Neural cell (in vitro differentiated cells): ENCODE results near the gene UQCC3. TPM values are rescaled to one million over a fixed set of nuclear protein-coding genes. Genes with fewer than 3 reads are reported as not detected.

Experiments used
- H2AFZ ChIP-seq: fragments of 200-600, 300-800 bp; sonication (generic), shearing (Covaris generic); 2 replicates; pipeline ENCODE4 v1.6.0; 2014; ENCODE audit warnings: low read depth, mild to moderate bottlenecking, antibody characterized with exemption, low read length, moderate library complexity
- H3F3A ChIP-seq: fragments of 200-600 bp; shearing (Covaris generic); 2 replicates; pipeline ENCODE4 v1.6.1; 2016; ENCODE audit warnings: mild to moderate bottlenecking, moderate library complexity, mixed read lengths, antibody characterized with exemption, low read length; ENCODE audit not compliant: insufficient read depth, poor library complexity, severe bottlenecking
- H3K27ac ChIP-seq: fragments of 200-600, 300-800 bp; sonication (generic), shearing (Covaris generic); 2 replicates; pipeline ENCODE4 v1.5.1; 2014; ENCODE audit warnings: mild to moderate bottlenecking, low read length, moderate library complexity
- H3K27me3 ChIP-seq: fragments of 300-800, 200-600 bp; sonication (generic), shearing (Covaris generic); 2 replicates; pipeline ENCODE4 v1.6.0; 2014; ENCODE audit warnings: mild to moderate bottlenecking, low read depth, low read length, moderate library complexity; ENCODE audit not compliant: insufficient read depth
- H3K36me3 ChIP-seq: fragments of 300-800, 200-600 bp; sonication (generic), shearing (Covaris generic); 2 replicates; pipeline ENCODE4 v1.5.1; 2014; ENCODE audit warnings: mild to moderate bottlenecking, antibody characterized with exemption, low read length, moderate library complexity; ENCODE audit not compliant: insufficient read depth
- H3K4me2 ChIP-seq: fragments of 300-800, 200-600 bp; sonication (generic), shearing (Covaris generic); 2 replicates; pipeline ENCODE4 v1.6.0; 2014; ENCODE audit warnings: mild to moderate bottlenecking, low read length
- H3K4me3 ChIP-seq: fragments of 300-800, 200-600 bp; sonication (generic), shearing (Covaris generic); 2 replicates; pipeline ENCODE4 v1.5.1; 2014; ENCODE audit warnings: mild to moderate bottlenecking, low read length, moderate library complexity
- H3K79me2 ChIP-seq: fragments of 200-600 bp; shearing (Covaris generic); replicated peaks from 2 replicates; pipeline ENCODE4 v1.6.0; 2014; ENCODE audit warnings: mild to moderate bottlenecking, low read length, moderate library complexity; ENCODE audit not compliant: insufficient read depth
- H3K9ac ChIP-seq: fragments of 300-800, 200-600 bp; sonication (generic), shearing (Covaris generic); 2 replicates; pipeline ENCODE4 v1.6.1; 2016; ENCODE audit warnings: mild to moderate bottlenecking, low read length, mixed read lengths
- H3K9me2 ChIP-seq: fragments of 200-600 bp; shearing (Covaris generic); 2 replicates; pipeline ENCODE4 v1.6.1; 2016; ENCODE audit warnings: mild to moderate bottlenecking, low read length, mixed read lengths; ENCODE audit not compliant: insufficient read depth
- H3K9me3 ChIP-seq: fragments of 200-600, 300-800 bp; sonication (generic), shearing (Covaris generic); 2 replicates; pipeline ENCODE4 v1.6.1; 2016; ENCODE audit warnings: mild to moderate bottlenecking, mixed run types, low read length, moderate library complexity, mixed read lengths
- H4K20me1 ChIP-seq: fragments of 200-600 bp; shearing (Covaris generic); 2 replicates; pipeline ENCODE4 v1.6.1; 2016; ENCODE audit warnings: mild to moderate bottlenecking, mixed run types; ENCODE audit not compliant: insufficient read depth
- CTCF ChIP-seq: fragments of 450-650 bp; IDR thresholded peaks from 2 replicates; pipeline ENCODE4 v1.5.1; 2014; ENCODE audit warnings: antibody characterized with exemption, mild to moderate bottlenecking, moderate library complexity; ENCODE audit not compliant: poor library complexity, severe bottlenecking
- EP300 ChIP-seq: fragments of 450-650 bp; conservative IDR thresholded peaks from 2 replicates; pipeline ENCODE4 v1.6.1; 2014; ENCODE audit warnings: antibody characterized with exemption, mild to moderate bottlenecking, moderate library complexity; ENCODE audit not compliant: poor library complexity, severe bottlenecking
- EZH2 ChIP-seq: fragments of 200-600, 300-800 bp; shearing (Covaris generic), sonication (generic); IDR thresholded peaks from 2 replicates; pipeline ENCODE4 v1.6.1; 2014; ENCODE audit warnings: antibody characterized with exemption, low read length, borderline replicate concordance, mild to moderate bottlenecking; ENCODE audit not compliant: insufficient read depth, poor library complexity, severe bottlenecking
- MXI1 ChIP-seq: fragments of 450-650 bp; conservative IDR thresholded peaks from 2 replicates; pipeline ENCODE4 v1.6.1; 2014; ENCODE audit warnings: antibody characterized with exemption, mild to moderate bottlenecking; ENCODE audit not compliant: poor library complexity, severe bottlenecking
- POLR2AphosphoS5 ChIP-seq: IDR thresholded peaks from 2 replicates; pipeline ENCODE4 v1.6.1; 2012
- RAD21 ChIP-seq: fragments of 450-650 bp; conservative IDR thresholded peaks from 2 replicates; pipeline ENCODE4 v1.6.1; 2014; ENCODE audit warnings: antibody characterized with exemption, mild to moderate bottlenecking, moderate library complexity
- REST ChIP-seq: IDR thresholded peaks from 2 replicates; pipeline ENCODE4 v1.6.1; 2012; ENCODE audit warnings: borderline replicate concordance
- SMC3 ChIP-seq: fragments of 450-650 bp; conservative IDR thresholded peaks from 2 replicates; pipeline ENCODE4 v1.6.1; 2014; ENCODE audit warnings: antibody characterized with exemption, mild to moderate bottlenecking, moderate library complexity; ENCODE audit not compliant: poor library complexity
- TAF1 ChIP-seq: IDR thresholded peaks from 2 replicates; pipeline ENCODE4 v1.6.1; 2012; ENCODE audit warnings: low read depth
- polyA plus RNA-seq: library from polyadenylated mRNA; depleted of rRNA; stranded (reverse); fragments of >200 nt; gene quantifications from 2 replicates; pipeline ENCODE4 v1.2.3, GENCODE V29; 2014

The UQCC3 gene
- polyA plus RNA-seq, 1 donor from 2014 or later: 8.4 TPM

- Histone ChIP-seq H3K9me2 (no peaks in the 10 kb centered on the region), H3K9ac (peak overlapping the region; percentile 96), H3K4me3 (peak overlapping the region; percentile 95), H4K20me1 (no peaks in the 10 kb centered on the region), H2AFZ (no peak overlapping the region), H3F3A (no peaks in the 10 kb centered on the region), H3K27ac (peak overlapping the region; percentile 95), H3K27me3 (no peaks in the 10 kb centered on the region), H3K36me3 (no peaks in the 10 kb centered on the region), H3K79me2 (peaks cover 10% of the 10 kb centered on the region), H3K9me3 (no peaks in the 10 kb centered on the region), H3K4me2 (peak overlapping the region; percentile 78)
- TF ChIP-seq POLR2AphosphoS5: no peak
- no peak for TF ChIP-seq MXI1
Measured at GRCh38 chr11:62666259-62666926, 5.1 kb upstream of the UQCC3 start.

GRCh38 chr11:62667460-62667859, 4.0 kb upstream of the UQCC3 start:
- Histone ChIP-seq H3K4me3 (no peak overlapping the region), H3K4me2 (no peak overlapping the region), H3K9ac (no peak overlapping the region), H3F3A (no peaks in the 10 kb centered on the region), H3K79me2 (peaks cover 10% of the 10 kb centered on the region), H3K27ac (no peak overlapping the region), H3K36me3 (no peaks in the 10 kb centered on the region), H2AFZ (no peak overlapping the region), H3K9me3 (no peaks in the 10 kb centered on the region), H4K20me1 (no peaks in the 10 kb centered on the region), H3K9me2 (no peaks in the 10 kb centered on the region), H3K27me3 (no peaks in the 10 kb centered on the region)
- no peak for TF ChIP-seq POLR2AphosphoS5
- TF ChIP-seq EP300: no peak
- no peak for TF ChIP-seq CTCF
- no peak for TF ChIP-seq EZH2
- TF ChIP-seq MXI1: no peak
- no peak for TF ChIP-seq SMC3
- TF ChIP-seq TAF1: no peak
- TF ChIP-seq RAD21: no peak
- TF ChIP-seq REST: no peak
